HepG2 (cell line): Measurements from ENCODE around the gene BCCIP. TPM values are rescaled to one million over a fixed set of nuclear protein-coding genes. Genes with fewer than 3 reads are reported as not detected.

ENCODE experiments used
- ATAC-seq: fragments of 200-7000 bp; cut with Tn5 transposase; 3 replicates; pipeline ENCODE4 v1.9.1; 2020; ENCODE audit warnings: mild to moderate bottlenecking, moderate library complexity
- BruUV-seq: library from RNA; stranded (reverse); fragments of 400-500 nt; replicated peaks from 2 replicates; lab custom pipeline; 2021; lab: Mats Ljungman, UMichigan
- CTCF ChIA-PET: fragments of 300-600 bp; formaldehyde crosslinking; extraction: SDS; loops from one replicate; lab custom pipeline; 2021; ENCODE audit warnings: low total read pairs, inconsistent platforms, low intra/inter-chr PET ratio; lab: Yijun Ruan, JAX
- POLR2A ChIA-PET: fragments of 350-600 bp; sonication (Branson Sonifier 250); formaldehyde crosslinking; loops from one replicate; lab custom pipeline; 2020; ENCODE audit warnings: antibody characterized with exemption, inconsistent platforms; lab: Yijun Ruan, JAX
- DNase-seq: peaks from one replicate; pipeline ENCODE4 v3.0.0-alpha.2; 2015; ENCODE audit warnings: low spot score
- FAIRE-seq: peaks from 3 replicates; lab custom pipeline; 2011; peaks lifted over from hg19 to GRCh38; lab: Jason Lieb, UNC
- H2AFZ ChIP-seq: one replicate; pipeline ENCODE4 v1.6.1; 2011; ENCODE audit warnings: low read length, inconsistent platforms
- H3K27ac ChIP-seq: fragments of 300-600 bp; 3 replicates; pipeline ENCODE4 v1.8.0; 2011; ENCODE audit warnings: mixed run types, mild to moderate bottlenecking, mixed read lengths, low read length, inconsistent platforms; ENCODE audit not compliant: insufficient read depth; ENCODE audit errors: extremely low read length
- H3K27me3 ChIP-seq, 2 experiments: fragments of 200-600 bp in 1 of 2; 2 replicates in 1 of 2; 3 replicates in 1 of 2; pipeline versions ENCODE4 v1.6.0 to v1.8.0; 2011; ENCODE audit warnings: low read length in 2 of 2, mild to moderate bottlenecking in 2 of 2, moderate library complexity in 2 of 2, inconsistent platforms in 1 of 2; ENCODE audit not compliant: insufficient read depth in 2 of 2, control insufficient read depth in 1 of 2
- H3K36me3 ChIP-seq, 2 experiments: fragments of 200-600 bp in 1 of 2; replicated peaks in 1 of 2; 2 replicates in 1 of 2; 3 replicates in 1 of 2; pipeline versions ENCODE4 v1.5.1 to v1.8.0; 2011; ENCODE audit warnings: low read length in 2 of 2, inconsistent platforms in 1 of 2; ENCODE audit not compliant: insufficient read depth in 2 of 2, control insufficient read depth in 1 of 2
- H3K4me1 ChIP-seq: 2 replicates; pipeline ENCODE4 v1.5.1; 2012; ENCODE audit warnings: low read length, inconsistent platforms; ENCODE audit not compliant: insufficient read depth
- H3K4me2 ChIP-seq: 2 replicates; pipeline ENCODE4 v1.6.0; 2011; ENCODE audit warnings: low read depth, low read length, inconsistent platforms
- H3K4me3 ChIP-seq, 3 experiments: fragments of 200-600 bp in 1 of 3; sonication (generic), shearing (Covaris generic) in 1 of 3; replicated peaks in 1 of 3; 2 replicates each; pipeline ENCODE4 v1.5.1; 2011 to 2016; ENCODE audit warnings: low read length in 3 of 3, inconsistent platforms in 2 of 3, low read depth in 2 of 3, mild to moderate bottlenecking in 2 of 3, control low read depth in 1 of 3, mixed read lengths in 1 of 3; ENCODE audit not compliant: insufficient read depth in 1 of 3
- H3K79me2 ChIP-seq: one replicate; pipeline ENCODE4 v1.6.1; 2011; ENCODE audit warnings: low read length, inconsistent platforms; ENCODE audit not compliant: insufficient read depth
- H3K9ac ChIP-seq: 2 replicates; pipeline ENCODE4 v1.6.0; 2011; ENCODE audit warnings: mild to moderate bottlenecking, low read depth, low read length, inconsistent platforms; ENCODE audit not compliant: insufficient read depth
- H3K9me3 ChIP-seq: 2 replicates; pipeline ENCODE4 v1.5.1; 2012; ENCODE audit warnings: mild to moderate bottlenecking, low read length
- H4K20me1 ChIP-seq: 2 replicates; pipeline ENCODE4 v1.6.0; 2011; ENCODE audit warnings: inconsistent platforms, mild to moderate bottlenecking, low read length, moderate library complexity; ENCODE audit not compliant: insufficient read depth
- ATF7-NPFF ChIP-seq: sonication (generic); formaldehyde crosslinking; IDR thresholded peaks from 2 replicates; pipeline ENCODE4 v1.8.1; 2023; ENCODE audit warnings: mild to moderate bottlenecking, low read depth, missing genetic modification reagents, moderate library complexity
- CHD4 ChIP-seq: fragments of 200-600 bp; sonication (generic); IDR thresholded peaks from 2 replicates; pipeline ENCODE4 v1.7.0; 2017; ENCODE audit warnings: mild to moderate bottlenecking, low read length, borderline replicate concordance
- CREB1 ChIP-seq, 2 experiments: fragments of 450-650 bp in 1 of 2; IDR thresholded peaks; 2 replicates each; pipeline ENCODE4 v1.6.1; 2016 to 2017; ENCODE audit warnings: control low read depth in 1 of 2, mild to moderate bottlenecking in 1 of 2, missing compliant biosample characterization in 1 of 2, missing genetic modification characterization in 1 of 2
- FOSL1 ChIP-seq: sonication (generic); formaldehyde crosslinking; IDR thresholded peaks from 2 replicates; pipeline ENCODE4 v1.9.0; 2021; ENCODE audit warnings: missing genetic modification reagents, borderline replicate concordance
- MTA3 ChIP-seq: sonication (generic); formaldehyde crosslinking; IDR thresholded peaks from 2 replicates; pipeline ENCODE4 v1.4.0; 2020; ENCODE audit warnings: missing genetic modification reagents
- PCBP1 ChIP-seq: fragments of 200-400 bp; formaldehyde crosslinking; IDR thresholded peaks from 2 replicates; pipeline ENCODE4 v1.6.1; 2017; ENCODE audit warnings: mild to moderate bottlenecking, low read depth, low read length, borderline replicate concordance
- POGZ ChIP-seq: sonication (generic); formaldehyde crosslinking; IDR thresholded peaks from 2 replicates; pipeline ENCODE4 v1.4.0; 2020; ENCODE audit warnings: mild to moderate bottlenecking, missing genetic modification reagents
- PRDM4 ChIP-seq: sonication (generic); formaldehyde crosslinking; IDR thresholded peaks from 2 replicates; pipeline ENCODE4 v1.9.0; 2021; ENCODE audit warnings: missing genetic modification reagents, borderline replicate concordance
- PRMT3 ChIP-seq: sonication (generic); formaldehyde crosslinking; IDR thresholded peaks from 2 replicates; pipeline ENCODE4 v1.8.1; 2022; ENCODE audit warnings: low read depth, mild to moderate bottlenecking, moderate library complexity, missing genetic modification reagents, borderline replicate concordance
- RBM22 ChIP-seq: fragments of 200-400 bp; formaldehyde crosslinking; optimal IDR thresholded peaks from 2 replicates; pipeline ENCODE3; 2017; ENCODE audit warnings: mild to moderate bottlenecking, low read length, moderate library complexity
- TBX2 ChIP-seq: sonication (generic); formaldehyde crosslinking; IDR thresholded peaks from 2 replicates; pipeline ENCODE4 v1.5.0; 2020; ENCODE audit warnings: missing genetic modification reagents, mild to moderate bottlenecking, borderline replicate concordance
- ZNF121 ChIP-seq: sonication (generic); formaldehyde crosslinking; IDR thresholded peaks from 2 replicates; pipeline ENCODE4 v1.5.0; 2020; ENCODE audit warnings: mild to moderate bottlenecking, missing genetic modification reagents
- ZNF136 ChIP-seq: sonication (generic); formaldehyde crosslinking; IDR thresholded peaks from 2 replicates; pipeline ENCODE4 v1.8.1; 2022; ENCODE audit warnings: low read depth, mild to moderate bottlenecking, moderate library complexity, missing genetic modification reagents
- ZNF367 ChIP-seq: sonication (generic); formaldehyde crosslinking; IDR thresholded peaks from 2 replicates; pipeline ENCODE4 v1.4.0; 2020; ENCODE audit warnings: missing genetic modification reagents, borderline replicate concordance
- ZNF543 ChIP-seq: sonication (generic); formaldehyde crosslinking; IDR thresholded peaks from 2 replicates; pipeline ENCODE4 v1.4.0; 2020; ENCODE audit warnings: mild to moderate bottlenecking, missing genetic modification reagents
- ZSCAN22 ChIP-seq: sonication (generic); formaldehyde crosslinking; IDR thresholded peaks from 2 replicates; pipeline ENCODE4 v1.4.0; 2020; ENCODE audit warnings: mild to moderate bottlenecking, missing genetic modification reagents
- WGBS: methylation state at CpG from one replicate; pipeline ENCODE4 v1.1.6; 2017; ENCODE audit warnings: low lambda C conversion rate; 5-methylcytosine and 5-hydroxymethylcytosine counted together
- in situ Hi-C: cut with HindIII; loops from 2 replicates; pipeline ENCODE4 v1.10.0; 2017; ENCODE audit warnings: low pct_unique_long_range_greater_than_20kb; ENCODE audit not compliant: extremely low pct_ligation_motif_present
- intact Hi-C: fragments of 100-400 bp; cut with micrococcal nuclease; formaldehyde crosslinking; loops from one replicate; pipeline ENCODE4 v1.10.0; 2022; ENCODE audit not compliant: unreplicated experiment
- polyA plus RNA-seq, 8 experiments: library from polyadenylated mRNA; depleted of rRNA in 3 of 8; stranded (reverse) in 7 of 8; unstranded in 1 of 8; fragments of >200 nt; fragmentation: Illumina TruSeq in 4 of 8; extraction: Trizol in 4 of 8; gene quantifications; 2 replicates each; pipeline versions ENCODE4 v1.2.1 to v1.2.3, GENCODE V29; 2011 to 2016; ENCODE audit warnings: low read depth in 4 of 8, missing spikeins in 1 of 8, mixed read lengths in 1 of 8; ENCODE audit not compliant: insufficient read depth in 1 of 8
- total RNA-seq, 5 experiments: library from RNA; depleted of rRNA; stranded (reverse); fragments of >200 nt; fragmentation: Illumina TruSeq; extraction: Trizol; gene quantifications; 2 replicates each; pipeline ENCODE4 v1.2.3, GENCODE V29; 2016; ENCODE audit warnings: low read depth in 1 of 5

BCCIP gene
- total and polyA plus RNA-seq, 2 of the 13 experiments (the other 11 are each of a cell fraction or from before 2014, with no cell fraction given), result 37.0 to 132 TPM

- H3K9me3 ChIP-seq, result no peaks in the 10 kb centered on the region
- no peak for TF ChIP-seq ZNF121 (CRISPR knock-in tag)
- no peak for TF ChIP-seq FOSL1 (CRISPR knock-in tag)
- TF ChIP-seq CHD4, result no peak
- TF ChIP-seq POGZ, result no peak
- TF ChIP-seq ZNF367 (CRISPR knock-in tag), result no peak
- TF ChIP-seq PRMT3, result no peak
- TF ChIP-seq ZNF543, result no peak
- FAIRE-seq, result no peak
- H3K79me2 ChIP-seq, result no peaks in the 10 kb centered on the region
- H3K4me1 ChIP-seq, result peaks cover 32% of the 10 kb centered on the region
- H3K36me3 ChIP-seq, result peaks cover 3 to 7% of the 10 kb centered on the region in 2 experiments; a peak in 3 of 5 replicates
- H3K27me3 ChIP-seq, result no peaks in the 10 kb centered on the region
- WGBS, result 92% methylated on average over 8 of the region's 8 CpGs
- no peaks in the 10 kb centered on the region for H4K20me1 ChIP-seq
- H3K4me2 ChIP-seq, result no peak overlapping the region
- ChIA-PET CTCF (no interaction called here), POLR2A (no interaction called here)
- no TSS peak for BruUV-seq
- H2AFZ ChIP-seq, result no peak overlapping the region
- in situ Hi-C loops (no loop called here), intact Hi-C loops (no loop called here)
- H3K9ac ChIP-seq, result no peak overlapping the region
- no peak overlapping the region for H3K27ac ChIP-seq
- DNase-seq, result no peak
- H3K4me3 ChIP-seq, result no peak overlapping the region
- no peak for ATAC-seq
These were observed 23.7 kb upstream of the BCCIP start for GRCh38 chr10:125799451-125800182.

- DNase-seq (no peak), ATAC-seq (no peak), FAIRE-seq (no peak)
- H3K9ac ChIP-seq, result no peak overlapping the region
- no peak overlapping the region for H3K4me2 ChIP-seq
- ChIA-PET POLR2A (no interaction called here), CTCF (no interaction called here)
- no peaks in the 10 kb centered on the region for H3K79me2 ChIP-seq
- H3K36me3 ChIP-seq, result peaks cover 2 to 15% of the 10 kb centered on the region in 2 experiments
- no peak overlapping the region for H3K4me3 ChIP-seq
- no peaks in the 10 kb centered on the region for H3K27me3 ChIP-seq
- H4K20me1 ChIP-seq, result no peaks in the 10 kb centered on the region
- WGBS, result 90% methylated on average over 1 of the region's 1 CpG
- no TSS peak for BruUV-seq
- in situ Hi-C loops (no loop called here), intact Hi-C loops (no loop called here)
- H3K27ac ChIP-seq, result no peak overlapping the region
- no peaks in the 10 kb centered on the region for H3K9me3 ChIP-seq
- H3K4me1 ChIP-seq, result peaks cover 32% of the 10 kb centered on the region
- H2AFZ ChIP-seq, result no peak overlapping the region
- TF ChIP-seq PRDM4 (CRISPR knock-in tag), result no peak
- no peak for TF ChIP-seq CREB1 (IDR thresholded peaks at IDR 0.05)
- TF ChIP-seq CREB1 (CRISPR knock-in tag; IDR thresholded peaks at IDR 0.05), result no peak
- TF ChIP-seq ATF7-NPFF, result no peak
- TF ChIP-seq TBX2, result no peak
- TF ChIP-seq ZNF136 (CRISPR knock-in tag), result no peak
- no peak for TF ChIP-seq RBM22
- no peak for TF ChIP-seq PCBP1
- no peak for TF ChIP-seq ZSCAN22 (CRISPR knock-in tag)
- no peak for TF ChIP-seq MTA3 (CRISPR knock-in tag)
These were observed 21.8 kb upstream of the BCCIP start for GRCh38 chr10:125801574-125801973.
